Mesendoderm (in vitro differentiated cells): ENCODE results near the gene IL1A.

ENCODE experiments used
- DNase-seq: peaks from one replicate; pipeline ENCODE4 v3.0.0; 2013
- H2AK5ac ChIP-seq: 2 replicates; pipeline ENCODE4 v1.6.1; 2013; ENCODE audit warnings: low read length, inconsistent platforms
- H2BK120ac ChIP-seq: 2 replicates; pipeline ENCODE4 v1.6.1; 2013; ENCODE audit warnings: low read depth, mild to moderate bottlenecking, low read length, moderate library complexity, mixed read lengths
- H2BK15ac ChIP-seq: replicated peaks from 2 replicates; pipeline ENCODE4 v1.6.1; 2013; ENCODE audit warnings: low read depth, mild to moderate bottlenecking, moderate library complexity
- H2BK5ac ChIP-seq: 2 replicates; pipeline ENCODE4 v1.6.1; 2013; ENCODE audit warnings: low read length, inconsistent platforms
- H3K18ac ChIP-seq: 2 replicates; pipeline ENCODE4 v1.6.1; 2013; ENCODE audit warnings: mild to moderate bottlenecking, low read length, mixed read lengths
- H3K23ac ChIP-seq: one replicate; pipeline ENCODE4 v1.6.1; 2013; ENCODE audit warnings: low read length
- H3K27ac ChIP-seq: 2 replicates; pipeline ENCODE4 v1.5.1; 2013; ENCODE audit warnings: low read depth, mild to moderate bottlenecking, inconsistent platforms, low read length, moderate library complexity
- H3K27me3 ChIP-seq: 2 replicates; pipeline ENCODE4 v1.6.1; 2013; ENCODE audit warnings: low read length, control low read depth, mild to moderate bottlenecking, inconsistent platforms; ENCODE audit not compliant: insufficient read depth, poor library complexity
- H3K36me3 ChIP-seq: 2 replicates; pipeline ENCODE4 v1.6.1; 2013; ENCODE audit warnings: low read length, inconsistent platforms; ENCODE audit not compliant: control insufficient read depth, insufficient read depth
- H3K4ac ChIP-seq: one replicate; pipeline ENCODE4 v1.6.1; 2013; ENCODE audit warnings: low read depth, mild to moderate bottlenecking, low read length, moderate library complexity
- H3K4me1 ChIP-seq: 2 replicates; pipeline ENCODE4 v1.6.1; 2013; ENCODE audit warnings: low read depth, low read length, inconsistent platforms; ENCODE audit not compliant: control insufficient read depth
- H3K4me2 ChIP-seq: 2 replicates; pipeline ENCODE4 v1.6.1; 2013; ENCODE audit warnings: low read length
- H3K4me3 ChIP-seq: 2 replicates; pipeline ENCODE4 v1.5.1; 2013; ENCODE audit warnings: mild to moderate bottlenecking, low read length
- H3K56ac ChIP-seq: one replicate; pipeline ENCODE4 v1.6.1; 2013; ENCODE audit warnings: low read length
- H3K79me1 ChIP-seq: 2 replicates; pipeline ENCODE4 v1.6.1; 2013; ENCODE audit warnings: low read length, inconsistent platforms
- H3K79me2 ChIP-seq: 2 replicates; pipeline ENCODE4 v1.6.1; 2013; ENCODE audit warnings: mild to moderate bottlenecking, low read length; ENCODE audit not compliant: control insufficient read depth, insufficient read depth
- H3K9ac ChIP-seq: 2 replicates; pipeline ENCODE4 v1.6.1; 2013; ENCODE audit warnings: low read length, inconsistent platforms
- H4K5ac ChIP-seq: one replicate; pipeline ENCODE4 v1.6.1; 2013; ENCODE audit warnings: low read length
- H4K8ac ChIP-seq: one replicate; pipeline ENCODE4 v1.6.1; 2013; ENCODE audit warnings: low read depth, mild to moderate bottlenecking, control low read depth, low read length, moderate library complexity
- WGBS: extraction: QIAGEN DNeasy Blood & Tissue Kit; methylation state at CpG from one replicate; pipeline ENCODE4 v1.1.7; 2013; ENCODE audit warnings: low lambda C conversion rate, missing lambda C conversion rate; ENCODE audit not compliant: insufficient coverage; ENCODE audit errors: extremely low coverage; 5-methylcytosine and 5-hydroxymethylcytosine counted together

The IL1A gene

DNA sequence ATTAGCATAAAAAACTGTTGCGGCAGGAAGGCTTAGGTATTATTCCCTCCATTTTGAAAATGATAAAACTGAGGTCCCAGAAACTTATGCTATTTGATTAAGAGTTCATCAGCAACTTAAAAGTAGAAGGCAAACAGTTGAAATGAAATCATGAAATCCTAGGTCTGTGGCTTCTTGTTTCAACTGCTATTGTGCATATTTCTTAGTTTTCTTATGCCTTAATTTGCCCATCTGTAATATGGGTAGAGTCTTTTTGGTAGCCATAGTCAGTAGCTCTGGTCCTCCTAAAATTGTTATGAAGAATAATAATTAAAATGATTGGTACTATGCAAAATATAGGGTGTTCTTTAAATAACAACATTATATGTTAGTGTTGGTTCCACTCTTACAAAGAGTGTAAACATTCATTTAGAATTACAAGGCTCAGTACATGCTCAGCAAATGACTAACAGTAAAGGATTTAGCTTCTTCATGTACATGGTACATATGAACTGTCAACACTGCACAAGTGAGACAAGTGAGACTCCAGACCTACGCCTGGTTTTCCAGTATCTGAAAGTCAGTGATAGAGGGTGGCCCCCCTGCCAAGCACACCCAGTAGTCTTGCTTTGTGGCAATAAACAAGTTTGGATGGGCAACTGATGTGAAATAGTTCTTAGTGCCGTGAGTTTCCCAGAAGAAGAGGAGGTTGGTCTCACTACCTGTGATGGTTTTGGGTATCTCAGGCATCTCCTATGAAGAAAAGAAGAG lies 9.6 kb downstream of the IL1A start:
- Histone ChIP-seq H3K56ac (no peak overlapping the region), H3K4me1 (no peaks in the 10 kb centered on the region), H3K9ac (no peak overlapping the region), H3K79me1 (no peaks in the 10 kb centered on the region), H2BK120ac (no peak overlapping the region), H3K4me3 (no peak overlapping the region), H3K27ac (no peak overlapping the region), H2BK15ac (no peak overlapping the region), H3K36me3 (no peaks in the 10 kb centered on the region), H3K4me2 (no peak overlapping the region), H3K18ac (no peak overlapping the region), H4K8ac (no peak overlapping the region), H3K4ac (no peak overlapping the region), H2AK5ac (no peak overlapping the region), H3K23ac (no peak overlapping the region), H3K79me2 (no peaks in the 10 kb centered on the region), H2BK5ac (no peak overlapping the region), H3K27me3 (no peaks in the 10 kb centered on the region), H4K5ac (no peak overlapping the region)
- DNase-seq = no peak
- WGBS = no CpG with 5 or more reads among the region's 3 CpGs

- Histone ChIP-seq H3K4me3 (no peak overlapping the region), H3K27me3 (no peaks in the 10 kb centered on the region), H3K4me2 (no peak overlapping the region), H4K5ac (no peak overlapping the region), H3K4ac (no peak overlapping the region), H3K56ac (no peak overlapping the region), H3K4me1 (no peaks in the 10 kb centered on the region), H3K79me1 (no peaks in the 10 kb centered on the region), H3K79me2 (no peaks in the 10 kb centered on the region), H2BK5ac (no peak overlapping the region), H4K8ac (no peak overlapping the region), H3K23ac (no peak overlapping the region), H2BK120ac (no peak overlapping the region), H3K27ac (no peak overlapping the region), H2AK5ac (no peak overlapping the region), H3K36me3 (no peaks in the 10 kb centered on the region), H2BK15ac (no peak overlapping the region), H3K18ac (no peak overlapping the region), H3K9ac (no peak overlapping the region)
- no peak for DNase-seq
- no CpG with 5 or more reads among the region's 2 CpGs for WGBS
Measured at GRCh38 chr2:112773556-112773955, 10.7 kb downstream of the IL1A start.

- Histone ChIP-seq H3K4me3 (no peak overlapping the region), H4K5ac (no peak overlapping the region), H3K4ac (no peak overlapping the region), H2BK15ac (no peak overlapping the region), H2AK5ac (no peak overlapping the region), H3K79me2 (no peaks in the 10 kb centered on the region), H3K27me3 (no peaks in the 10 kb centered on the region), H3K27ac (no peak overlapping the region), H3K56ac (no peak overlapping the region), H4K8ac (no peak overlapping the region), H3K9ac (no peak overlapping the region), H2BK120ac (no peak overlapping the region), H3K36me3 (no peaks in the 10 kb centered on the region), H3K4me1 (no peaks in the 10 kb centered on the region), H3K4me2 (no peak overlapping the region), H3K79me1 (no peaks in the 10 kb centered on the region), H2BK5ac (no peak overlapping the region), H3K18ac (no peak overlapping the region), H3K23ac (no peak overlapping the region)
- WGBS = no CpG with 5 or more reads among the region's 2 CpGs
- no peak for DNase-seq
Measured at GRCh38 chr2:112772911-112773475, 11.3 kb downstream of the IL1A start.

DNA sequence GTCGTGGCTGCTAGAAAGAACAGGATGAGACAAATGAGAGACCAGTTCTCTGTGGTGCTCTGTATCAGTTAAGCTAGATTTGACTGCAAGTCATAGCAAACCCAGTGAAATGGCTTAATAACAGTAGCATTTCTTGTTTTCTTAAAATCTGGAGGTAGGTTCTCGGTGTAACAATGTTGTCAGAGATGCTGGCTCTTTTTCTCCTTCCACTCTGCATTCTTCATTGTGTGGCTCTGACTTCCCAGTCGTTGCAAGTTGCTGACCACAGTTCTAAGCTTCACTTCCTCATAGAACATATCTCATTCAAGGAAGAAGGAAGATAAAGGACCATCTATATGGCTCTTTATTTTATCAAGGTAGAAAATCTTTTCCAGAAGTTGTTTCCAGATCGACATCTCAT lies 12.0 kb downstream of the IL1A start:
- no peak overlapping the region for H3K23ac ChIP-seq
- H4K5ac ChIP-seq = no peak overlapping the region
- H2BK5ac ChIP-seq = no peak overlapping the region
- H3K4ac ChIP-seq = no peak overlapping the region
- H3K79me1 ChIP-seq = no peaks in the 10 kb centered on the region
- H3K27me3 ChIP-seq = no peaks in the 10 kb centered on the region
- no peak overlapping the region for H2BK15ac ChIP-seq
- DNase-seq = no peak
- no CpG with 5 or more reads among the region's 4 CpGs for WGBS
- no peak overlapping the region for H3K18ac ChIP-seq
- H3K36me3 ChIP-seq = no peaks in the 10 kb centered on the region
- H3K9ac ChIP-seq = no peak overlapping the region
- H3K4me1 ChIP-seq = no peaks in the 10 kb centered on the region
- no peak overlapping the region for H4K8ac ChIP-seq
- H3K79me2 ChIP-seq = no peaks in the 10 kb centered on the region
- no peak overlapping the region for H2BK120ac ChIP-seq
- H3K4me3 ChIP-seq = no peak overlapping the region
- H3K56ac ChIP-seq = no peak overlapping the region
- H3K4me2 ChIP-seq = no peak overlapping the region
- no peak overlapping the region for H2AK5ac ChIP-seq
- H3K27ac ChIP-seq = no peak overlapping the region

DNA sequence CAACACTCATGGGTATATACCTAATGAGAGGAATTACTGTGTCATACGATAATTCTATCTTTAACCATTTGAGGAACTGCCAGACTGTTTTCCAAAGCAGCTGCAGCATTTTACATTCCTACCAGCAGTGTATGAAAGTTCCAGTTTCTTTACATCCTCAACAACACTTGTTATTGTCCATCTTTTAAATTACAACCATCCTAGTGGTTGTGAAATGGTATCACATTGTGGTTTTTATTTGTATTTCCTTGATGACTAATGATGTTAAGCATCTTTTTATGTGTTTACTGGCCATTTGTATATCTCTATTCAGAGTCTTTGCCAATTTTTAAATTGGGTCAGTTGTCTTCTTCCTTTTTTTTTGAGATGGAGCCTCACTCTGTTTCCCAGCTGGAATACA lies 15.9 kb downstream of the IL1A start:
- Histone ChIP-seq H4K5ac (no peak overlapping the region), H3K18ac (no peak overlapping the region), H3K4ac (no peak overlapping the region), H2BK120ac (no peak overlapping the region), H2AK5ac (no peak overlapping the region), H3K27ac (no peak overlapping the region), H3K27me3 (no peaks in the 10 kb centered on the region), H3K79me2 (peaks cover 4% of the 10 kb centered on the region), H2BK5ac (no peak overlapping the region), H4K8ac (no peak overlapping the region), H3K4me1 (no peaks in the 10 kb centered on the region), H3K4me3 (no peak overlapping the region), H3K79me1 (peaks cover 3% of the 10 kb centered on the region), H2BK15ac (no peak overlapping the region), H3K9ac (no peak overlapping the region), H3K36me3 (no peaks in the 10 kb centered on the region), H3K4me2 (no peak overlapping the region), H3K56ac (no peak overlapping the region), H3K23ac (no peak overlapping the region)
- no peak for DNase-seq
- WGBS = no CpG with 5 or more reads among the region's 1 CpG
